Measurements from ENCODE around the gene PAXIP1.
"Not testable (repeated sequence)": the region's sequence is repeated elsewhere in the genome, so short reads cannot be mapped to it uniquely, and the experiment has no call there.

The PAXIP1 gene, protein sequence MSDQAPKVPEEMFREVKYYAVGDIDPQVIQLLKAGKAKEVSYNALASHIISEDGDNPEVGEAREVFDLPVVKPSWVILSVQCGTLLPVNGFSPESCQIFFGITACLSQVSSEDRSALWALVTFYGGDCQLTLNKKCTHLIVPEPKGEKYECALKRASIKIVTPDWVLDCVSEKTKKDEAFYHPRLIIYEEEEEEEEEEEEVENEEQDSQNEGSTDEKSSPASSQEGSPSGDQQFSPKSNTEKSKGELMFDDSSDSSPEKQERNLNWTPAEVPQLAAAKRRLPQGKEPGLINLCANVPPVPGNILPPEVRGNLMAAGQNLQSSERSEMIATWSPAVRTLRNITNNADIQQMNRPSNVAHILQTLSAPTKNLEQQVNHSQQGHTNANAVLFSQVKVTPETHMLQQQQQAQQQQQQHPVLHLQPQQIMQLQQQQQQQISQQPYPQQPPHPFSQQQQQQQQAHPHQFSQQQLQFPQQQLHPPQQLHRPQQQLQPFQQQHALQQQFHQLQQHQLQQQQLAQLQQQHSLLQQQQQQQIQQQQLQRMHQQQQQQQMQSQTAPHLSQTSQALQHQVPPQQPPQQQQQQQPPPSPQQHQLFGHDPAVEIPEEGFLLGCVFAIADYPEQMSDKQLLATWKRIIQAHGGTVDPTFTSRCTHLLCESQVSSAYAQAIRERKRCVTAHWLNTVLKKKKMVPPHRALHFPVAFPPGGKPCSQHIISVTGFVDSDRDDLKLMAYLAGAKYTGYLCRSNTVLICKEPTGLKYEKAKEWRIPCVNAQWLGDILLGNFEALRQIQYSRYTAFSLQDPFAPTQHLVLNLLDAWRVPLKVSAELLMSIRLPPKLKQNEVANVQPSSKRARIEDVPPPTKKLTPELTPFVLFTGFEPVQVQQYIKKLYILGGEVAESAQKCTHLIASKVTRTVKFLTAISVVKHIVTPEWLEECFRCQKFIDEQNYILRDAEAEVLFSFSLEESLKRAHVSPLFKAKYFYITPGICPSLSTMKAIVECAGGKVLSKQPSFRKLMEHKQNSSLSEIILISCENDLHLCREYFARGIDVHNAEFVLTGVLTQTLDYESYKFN

DNA sequence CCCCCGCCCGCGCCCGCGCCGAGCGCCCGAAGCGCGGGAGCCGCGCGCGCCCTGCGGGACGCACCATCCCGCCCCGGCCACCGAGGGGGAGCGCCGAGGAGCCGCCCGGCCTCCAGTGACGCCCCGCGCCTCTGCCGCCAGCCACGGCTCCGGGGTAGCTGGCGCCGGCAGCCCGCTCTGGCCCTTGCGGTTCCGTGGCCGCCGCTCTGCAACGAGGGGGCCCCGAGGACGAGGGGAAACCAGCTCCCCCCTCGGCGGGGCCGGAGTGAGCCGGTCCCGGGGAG is at the start of gene PAXIP1:
Gene PAXIP1 (minus strand): TSS at position 33 of the 284 bp plus-strand sequence. CDS start 195 bp downstream, outside the sequence.
- peak within 1 kb of the TSS; percentile 99 for H3K9ac ChIP-seq (ENCODE audit: low read depth, low read length)
- peaks cover 4% of the 10 kb centered on the region; the same call in 1 of the 2 replicates for H3K4me1 ChIP-seq (ENCODE audit: control insufficient read depth, insufficient read depth, low read length)
- H3K27ac ChIP-seq (ENCODE audit: low read depth, low read length), result peak within 1 kb of the TSS; percentile 96
- no peaks in the 10 kb centered on the region for H3K27me3 ChIP-seq (ENCODE audit: control insufficient read depth, insufficient read depth, low read length)
- peak within 1 kb of the TSS; percentile 98 for H3K4me3 ChIP-seq (ENCODE audit: low read depth, low read length)
- H3K9me3 ChIP-seq (ENCODE audit: control insufficient read depth, insufficient read depth, low read length), result no peaks in the 10 kb centered on the region
- H3K36me3 ChIP-seq (ENCODE audit: control insufficient read depth, insufficient read depth, low read length), result peaks cover 22% of the 10 kb centered on the region

DNA sequence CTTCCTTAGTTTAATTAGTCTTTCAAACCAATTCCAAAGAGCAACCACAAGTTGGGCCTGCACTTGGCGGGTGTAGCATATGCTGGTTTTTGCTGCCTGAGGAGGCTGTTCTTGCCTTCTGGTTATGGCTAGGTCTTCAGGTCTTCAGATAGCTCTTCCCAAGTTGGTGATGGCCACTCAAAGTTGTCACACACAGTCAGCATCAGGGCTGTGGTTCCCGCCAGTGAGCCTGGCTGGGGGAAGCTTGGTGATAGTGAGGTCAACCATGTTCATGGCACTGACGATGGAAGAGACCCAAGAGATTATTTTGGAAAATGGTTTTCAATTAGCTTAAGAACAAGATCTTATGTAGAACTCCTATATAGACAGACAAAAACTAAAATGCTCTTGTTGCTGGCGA is 48.4 kb upstream of the PAXIP1 start:
- Histone ChIP-seq H3K27ac (ENCODE audit: low read depth, low read length) (no peak overlapping the region), H3K4me3 (ENCODE audit: low read depth, low read length) (no peak overlapping the region), H3K9ac (ENCODE audit: low read depth, low read length) (no peak overlapping the region), H3K9me3 (ENCODE audit: control insufficient read depth, insufficient read depth, low read length) (no peaks in the 10 kb centered on the region), H3K4me1 (ENCODE audit: control insufficient read depth, insufficient read depth, low read length) (no peaks in the 10 kb centered on the region), H3K36me3 (ENCODE audit: control insufficient read depth, insufficient read depth, low read length) (no peaks in the 10 kb centered on the region), H3K27me3 (ENCODE audit: control insufficient read depth, insufficient read depth, low read length) (no peaks in the 10 kb centered on the region)

DNA sequence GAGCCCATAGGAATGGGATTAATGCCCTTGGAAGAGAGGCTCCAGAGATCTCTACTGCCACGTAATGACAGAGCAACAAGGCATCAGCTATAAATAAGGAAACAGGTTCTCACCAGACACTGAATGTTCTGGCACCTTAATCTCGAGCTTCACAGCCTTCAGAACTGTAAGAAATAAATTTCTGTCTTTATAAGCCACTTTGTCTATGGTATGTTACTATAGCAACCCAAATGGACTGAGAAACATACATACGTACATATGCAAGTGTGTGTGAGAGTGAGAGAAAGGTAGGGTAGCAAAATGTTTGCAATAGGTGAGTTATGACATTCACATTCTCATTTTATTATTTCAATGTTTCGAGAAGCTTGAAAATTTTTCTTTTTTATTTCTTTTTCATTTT is 45.1 kb upstream of the PAXIP1 start:
- Histone ChIP-seq H3K27me3 (ENCODE audit: control insufficient read depth, insufficient read depth, low read length) (no peaks in the 10 kb centered on the region), H3K9me3 (ENCODE audit: control insufficient read depth, insufficient read depth, low read length) (no peaks in the 10 kb centered on the region), H3K27ac (ENCODE audit: low read depth, low read length) (no peak overlapping the region), H3K9ac (ENCODE audit: low read depth, low read length) (no peak overlapping the region), H3K4me3 (ENCODE audit: low read depth, low read length) (no peak overlapping the region), H3K36me3 (ENCODE audit: control insufficient read depth, insufficient read depth, low read length) (no peaks in the 10 kb centered on the region), H3K4me1 (ENCODE audit: control insufficient read depth, insufficient read depth, low read length) (no peaks in the 10 kb centered on the region)

DNA sequence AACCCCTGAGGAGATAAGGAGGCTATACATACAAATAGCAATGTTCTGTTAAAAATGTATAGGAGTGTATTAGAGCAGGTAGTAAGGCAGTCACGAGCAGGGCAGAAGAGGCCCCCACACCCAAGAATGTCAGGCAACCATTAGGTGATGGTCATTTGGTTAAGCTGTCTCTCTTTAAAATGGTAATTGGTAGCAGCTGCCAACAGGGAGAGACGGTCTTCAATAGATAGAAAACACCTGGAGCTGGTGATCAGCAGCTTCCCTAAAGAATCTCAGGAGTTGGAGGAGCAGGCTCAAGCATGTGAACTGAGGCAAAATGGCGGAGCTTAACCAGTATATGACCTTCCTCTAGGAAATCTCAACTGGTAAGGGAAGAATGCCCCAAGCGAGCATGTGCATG is 40.8 kb upstream of the PAXIP1 start:
- no peaks in the 10 kb centered on the region for H3K9me3 ChIP-seq (ENCODE audit: control insufficient read depth, insufficient read depth, low read length)
- H3K27me3 ChIP-seq (ENCODE audit: control insufficient read depth, insufficient read depth, low read length), result no peaks in the 10 kb centered on the region

DNA sequence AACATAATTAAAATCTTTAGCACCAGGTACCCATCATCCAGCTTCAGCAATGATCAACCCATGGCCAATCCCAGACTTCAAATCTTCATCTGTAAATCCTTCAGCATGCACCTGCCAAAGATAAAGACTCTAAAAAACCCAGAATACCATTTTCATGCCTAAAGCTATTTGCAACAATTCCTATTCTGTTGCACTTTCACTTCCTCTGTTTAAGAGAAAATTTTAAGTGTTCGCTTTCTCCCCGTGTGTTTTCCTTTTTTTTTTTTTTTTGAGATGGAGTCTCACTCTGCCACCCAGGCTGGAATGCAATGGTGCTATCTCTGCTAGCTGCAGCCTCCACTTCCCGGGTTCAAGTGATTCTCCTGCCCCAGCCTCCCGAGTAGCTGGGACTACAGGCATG is 35.4 kb upstream of the PAXIP1 start:
- no peak overlapping the region for H3K4me3 ChIP-seq (ENCODE audit: low read depth, low read length)
- no peaks in the 10 kb centered on the region for H3K9me3 ChIP-seq (ENCODE audit: control insufficient read depth, insufficient read depth, low read length)
- H3K4me1 ChIP-seq (ENCODE audit: control insufficient read depth, insufficient read depth, low read length), result no peaks in the 10 kb centered on the region
- no peak overlapping the region for H3K9ac ChIP-seq (ENCODE audit: low read depth, low read length)
- H3K36me3 ChIP-seq (ENCODE audit: control insufficient read depth, insufficient read depth, low read length), result no peaks in the 10 kb centered on the region
- H3K27me3 ChIP-seq (ENCODE audit: control insufficient read depth, insufficient read depth, low read length), result no peaks in the 10 kb centered on the region
- H3K27ac ChIP-seq (ENCODE audit: low read depth, low read length), result no peak overlapping the region

More for the DNA sequence above, 40.8 kb upstream of the PAXIP1 start:
- Histone ChIP-seq H3K4me1 (ENCODE audit: control insufficient read depth, insufficient read depth, low read length) (no peaks in the 10 kb centered on the region), H3K4me3 (ENCODE audit: low read depth, low read length) (no peak overlapping the region), H3K27ac (ENCODE audit: low read depth, low read length) (no peak overlapping the region), H3K36me3 (ENCODE audit: control insufficient read depth, insufficient read depth, low read length) (no peaks in the 10 kb centered on the region), H3K9ac (ENCODE audit: low read depth, low read length) (no peak overlapping the region)

DNA sequence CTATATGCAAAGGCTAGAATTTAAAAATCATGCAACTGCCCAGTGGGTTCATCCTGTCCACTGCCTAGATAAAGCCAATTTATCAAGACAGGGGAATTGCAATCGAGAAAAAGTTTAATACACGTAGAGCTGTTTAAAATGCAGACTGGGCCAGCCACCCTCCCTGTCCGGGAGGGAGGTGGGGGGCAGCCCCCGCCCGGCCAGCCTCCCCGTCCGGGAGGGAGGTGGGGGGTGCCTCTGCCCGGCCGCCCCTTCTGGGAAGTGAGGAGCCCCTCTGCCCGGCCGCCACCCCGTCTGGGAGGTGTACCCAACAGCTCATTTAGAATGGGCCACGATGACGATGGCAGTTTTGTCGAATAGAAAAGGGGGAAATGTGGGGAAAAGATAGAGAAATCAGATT is 31.6 kb upstream of the PAXIP1 start:
- not testable (repeated sequence) for H3K4me1 ChIP-seq (ENCODE audit: control insufficient read depth, insufficient read depth, low read length); H3K27me3 ChIP-seq (ENCODE audit: control insufficient read depth, insufficient read depth, low read length); H3K27ac ChIP-seq (ENCODE audit: low read depth, low read length); H3K9me3 ChIP-seq (ENCODE audit: control insufficient read depth, insufficient read depth, low read length); H3K9ac ChIP-seq (ENCODE audit: low read depth, low read length); H3K36me3 ChIP-seq (ENCODE audit: control insufficient read depth, insufficient read depth, low read length); H3K4me3 ChIP-seq (ENCODE audit: low read depth, low read length)

DNA sequence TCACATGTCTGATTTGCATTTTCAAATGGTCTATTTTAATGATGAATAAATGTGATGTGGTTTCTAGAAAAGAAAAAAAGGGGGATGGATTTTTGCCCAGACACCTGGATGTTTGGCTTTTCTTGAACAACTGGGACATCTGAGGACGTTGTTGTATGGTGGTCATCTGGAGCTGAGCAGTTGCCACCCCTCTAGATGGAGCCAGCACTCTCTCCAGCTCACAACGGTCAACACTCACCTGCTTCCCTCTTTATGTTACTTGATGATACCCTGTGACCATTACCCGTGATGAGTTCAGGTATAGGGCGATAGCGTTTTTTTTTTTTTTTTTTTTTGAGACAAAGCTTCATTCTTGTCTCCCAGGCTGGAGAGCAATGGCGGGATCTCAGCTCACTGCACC is 30.1 kb upstream of the PAXIP1 start:
- Histone ChIP-seq H3K27ac (ENCODE audit: low read depth, low read length) (no peak overlapping the region), H3K4me3 (ENCODE audit: low read depth, low read length) (no peak overlapping the region), H3K9ac (ENCODE audit: low read depth, low read length) (no peak overlapping the region), H3K9me3 (ENCODE audit: control insufficient read depth, insufficient read depth, low read length) (no peaks in the 10 kb centered on the region), H3K36me3 (ENCODE audit: control insufficient read depth, insufficient read depth, low read length) (no peaks in the 10 kb centered on the region), H3K27me3 (ENCODE audit: control insufficient read depth, insufficient read depth, low read length) (no peaks in the 10 kb centered on the region), H3K4me1 (ENCODE audit: control insufficient read depth, insufficient read depth, low read length) (no peaks in the 10 kb centered on the region)

DNA sequence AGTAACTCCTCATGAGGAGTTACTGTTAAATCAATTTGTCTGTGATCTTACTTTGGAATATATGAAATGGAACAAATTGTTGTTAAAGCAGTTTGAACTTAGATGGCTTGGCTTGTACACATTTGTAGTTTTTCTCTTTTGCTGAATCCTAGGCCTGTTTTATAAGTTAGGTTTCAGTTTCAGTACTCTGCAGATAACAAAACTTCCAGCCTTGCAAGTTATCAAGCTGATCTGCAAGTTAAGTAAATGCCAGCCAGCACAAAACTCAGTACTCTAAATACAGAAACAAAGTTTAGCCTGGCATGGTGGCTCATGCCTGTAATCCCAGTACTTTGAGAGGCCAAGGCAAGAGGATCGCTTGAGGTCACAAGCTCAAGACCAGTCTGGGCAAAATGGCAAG is 25.0 kb upstream of the PAXIP1 start:
- no peaks in the 10 kb centered on the region for H3K9me3 ChIP-seq (ENCODE audit: control insufficient read depth, insufficient read depth, low read length)
- H3K4me1 ChIP-seq (ENCODE audit: control insufficient read depth, insufficient read depth, low read length), result peaks cover 7% of the 10 kb centered on the region
- no peak overlapping the region for H3K4me3 ChIP-seq (ENCODE audit: low read depth, low read length)
- H3K9ac ChIP-seq (ENCODE audit: low read depth, low read length), result no peak overlapping the region
- peak overlapping the region; percentile 76 for H3K27ac ChIP-seq (ENCODE audit: low read depth, low read length)
- no peaks in the 10 kb centered on the region for H3K27me3 ChIP-seq (ENCODE audit: control insufficient read depth, insufficient read depth, low read length)
- no peaks in the 10 kb centered on the region for H3K36me3 ChIP-seq (ENCODE audit: control insufficient read depth, insufficient read depth, low read length)

DNA sequence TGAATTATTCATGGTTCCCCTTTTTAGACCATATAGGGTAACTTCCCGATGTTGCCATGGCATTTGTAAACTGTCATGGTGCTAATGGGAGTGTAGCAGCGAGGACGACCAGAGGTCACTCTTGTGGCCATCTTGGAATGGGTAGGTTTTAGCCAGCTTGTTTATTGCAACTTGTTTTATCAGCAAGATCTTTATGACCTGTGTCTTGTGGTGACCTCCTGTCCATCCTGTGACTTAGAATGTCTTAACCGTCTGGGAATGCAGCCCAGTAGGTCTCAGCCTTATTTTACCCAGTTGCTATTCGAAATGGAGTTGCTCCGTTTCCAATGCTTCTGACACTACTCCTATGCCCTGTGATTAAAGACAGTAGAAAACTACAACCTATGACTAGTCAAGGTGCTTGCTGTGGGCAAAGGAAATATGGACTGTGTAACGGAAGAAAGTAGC is 18.8 kb upstream of the PAXIP1 start:
- Histone ChIP-seq H3K9me3 (ENCODE audit: control insufficient read depth, insufficient read depth, low read length) (no peaks in the 10 kb centered on the region), H3K4me1 (ENCODE audit: control insufficient read depth, insufficient read depth, low read length) (no peaks in the 10 kb centered on the region), H3K4me3 (ENCODE audit: low read depth, low read length) (no peak overlapping the region), H3K27me3 (ENCODE audit: control insufficient read depth, insufficient read depth, low read length) (no peaks in the 10 kb centered on the region), H3K27ac (ENCODE audit: low read depth, low read length) (no peak overlapping the region), H3K9ac (ENCODE audit: low read depth, low read length) (no peak overlapping the region), H3K36me3 (ENCODE audit: control insufficient read depth, insufficient read depth, low read length) (no peaks in the 10 kb centered on the region)

DNA sequence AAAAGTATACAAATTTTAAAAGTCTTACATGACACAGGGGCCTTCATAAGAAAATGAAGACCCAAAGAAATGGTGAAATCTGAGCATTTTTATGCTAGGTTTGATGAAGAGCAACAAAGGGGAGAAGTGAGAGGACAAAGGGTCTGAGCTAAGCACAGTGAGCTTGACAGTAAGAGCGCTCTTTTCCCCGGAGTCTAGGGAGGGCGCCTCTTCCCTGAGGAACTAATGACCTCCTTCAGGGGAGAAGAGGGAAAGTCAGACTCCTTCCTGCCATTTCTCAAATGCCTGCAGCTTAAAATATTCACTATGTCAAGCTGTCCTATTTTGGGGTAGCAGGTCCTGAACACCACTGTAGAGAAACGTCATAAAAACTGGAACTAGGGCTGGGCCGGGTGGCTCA is 18.1 kb upstream of the PAXIP1 start:
- H3K36me3 ChIP-seq (ENCODE audit: control insufficient read depth, insufficient read depth, low read length), result no peaks in the 10 kb centered on the region
- H3K27ac ChIP-seq (ENCODE audit: low read depth, low read length), result no peak overlapping the region
- H3K9me3 ChIP-seq (ENCODE audit: control insufficient read depth, insufficient read depth, low read length), result no peaks in the 10 kb centered on the region
- no peaks in the 10 kb centered on the region for H3K4me1 ChIP-seq (ENCODE audit: control insufficient read depth, insufficient read depth, low read length)
- no peak overlapping the region for H3K9ac ChIP-seq (ENCODE audit: low read depth, low read length)
- no peak overlapping the region for H3K4me3 ChIP-seq (ENCODE audit: low read depth, low read length)
- no peaks in the 10 kb centered on the region for H3K27me3 ChIP-seq (ENCODE audit: control insufficient read depth, insufficient read depth, low read length)

DNA sequence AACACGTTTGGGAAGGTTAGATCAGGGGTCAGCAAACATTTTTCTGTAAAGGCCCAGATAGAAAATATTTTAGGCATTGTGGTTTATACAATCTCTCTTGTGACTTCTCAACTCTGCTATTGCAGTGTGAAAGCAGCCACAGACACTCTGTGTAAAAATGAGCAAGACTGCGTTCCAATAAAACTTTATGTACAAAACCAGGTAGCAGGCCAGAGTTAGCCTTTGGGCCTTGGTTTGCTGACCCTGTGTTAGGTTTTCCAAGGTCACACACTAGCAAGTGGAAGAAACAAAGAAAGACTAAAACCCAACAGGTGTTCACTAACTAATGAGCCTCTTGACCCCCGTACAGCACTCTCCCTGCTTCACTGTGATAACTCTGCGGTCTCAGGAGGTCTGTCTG is 14.9 kb upstream of the PAXIP1 start:
- H3K27ac ChIP-seq (ENCODE audit: low read depth, low read length), result no peak overlapping the region
- H3K9ac ChIP-seq (ENCODE audit: low read depth, low read length), result no peak overlapping the region
- no peaks in the 10 kb centered on the region for H3K4me1 ChIP-seq (ENCODE audit: control insufficient read depth, insufficient read depth, low read length)
- no peak overlapping the region for H3K4me3 ChIP-seq (ENCODE audit: low read depth, low read length)
- no peaks in the 10 kb centered on the region for H3K9me3 ChIP-seq (ENCODE audit: control insufficient read depth, insufficient read depth, low read length)
- H3K27me3 ChIP-seq (ENCODE audit: control insufficient read depth, insufficient read depth, low read length), result no peaks in the 10 kb centered on the region
- H3K36me3 ChIP-seq (ENCODE audit: control insufficient read depth, insufficient read depth, low read length), result no peaks in the 10 kb centered on the region

Measured in HUES48 (cell line).